22Rv1 (cell line): ENCODE data around the gene UCK1.

ENCODE experiments used
- CTCF ChIP-seq: fragments of 450-650 bp; IDR thresholded peaks from 2 replicates; pipeline ENCODE4 v1.5.1; 2017; ENCODE audit warnings: mild to moderate bottlenecking
- ZFX ChIP-seq: fragments of 450-650 bp; IDR thresholded peaks from 2 replicates; pipeline ENCODE4 v1.6.1; 2017; ENCODE audit warnings: antibody characterized with exemption, borderline replicate concordance

GRCh38 chr9:131574730-131575640, 43.9 kb upstream of the UCK1 start:
- TF ChIP-seq CTCF, result no peak
- TF ChIP-seq ZFX, result no peak
